ENCODE data around the gene MPND.

MPND gene

GRCh38 chr19:4376991-4377781 is 33.8 kb downstream of the MPND start:
- no peak for DNase-seq (ENCODE audit: low read depth in 2 of 2)

DNA sequence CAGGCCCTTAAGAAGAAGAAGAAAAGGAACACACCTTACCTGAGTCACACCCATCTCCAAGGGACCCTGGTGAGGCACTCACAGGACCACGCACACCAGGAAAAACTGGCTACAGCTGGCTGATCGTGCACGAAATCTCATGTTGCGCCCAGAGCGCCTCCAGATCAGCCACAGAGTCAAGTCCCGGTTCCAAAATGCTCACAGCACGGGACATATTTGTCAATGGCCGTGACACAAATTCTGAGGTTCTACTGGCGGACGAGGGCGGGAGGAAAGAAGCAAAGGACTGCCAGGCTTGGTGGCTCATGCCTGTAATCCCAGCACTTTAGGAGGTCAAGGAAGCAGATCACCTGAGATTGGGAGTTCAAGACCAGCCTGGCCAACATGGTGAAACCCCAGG is 35.5 kb downstream of the MPND start:
- no peak for DNase-seq (ENCODE audit: low read depth in 2 of 2)

DNA sequence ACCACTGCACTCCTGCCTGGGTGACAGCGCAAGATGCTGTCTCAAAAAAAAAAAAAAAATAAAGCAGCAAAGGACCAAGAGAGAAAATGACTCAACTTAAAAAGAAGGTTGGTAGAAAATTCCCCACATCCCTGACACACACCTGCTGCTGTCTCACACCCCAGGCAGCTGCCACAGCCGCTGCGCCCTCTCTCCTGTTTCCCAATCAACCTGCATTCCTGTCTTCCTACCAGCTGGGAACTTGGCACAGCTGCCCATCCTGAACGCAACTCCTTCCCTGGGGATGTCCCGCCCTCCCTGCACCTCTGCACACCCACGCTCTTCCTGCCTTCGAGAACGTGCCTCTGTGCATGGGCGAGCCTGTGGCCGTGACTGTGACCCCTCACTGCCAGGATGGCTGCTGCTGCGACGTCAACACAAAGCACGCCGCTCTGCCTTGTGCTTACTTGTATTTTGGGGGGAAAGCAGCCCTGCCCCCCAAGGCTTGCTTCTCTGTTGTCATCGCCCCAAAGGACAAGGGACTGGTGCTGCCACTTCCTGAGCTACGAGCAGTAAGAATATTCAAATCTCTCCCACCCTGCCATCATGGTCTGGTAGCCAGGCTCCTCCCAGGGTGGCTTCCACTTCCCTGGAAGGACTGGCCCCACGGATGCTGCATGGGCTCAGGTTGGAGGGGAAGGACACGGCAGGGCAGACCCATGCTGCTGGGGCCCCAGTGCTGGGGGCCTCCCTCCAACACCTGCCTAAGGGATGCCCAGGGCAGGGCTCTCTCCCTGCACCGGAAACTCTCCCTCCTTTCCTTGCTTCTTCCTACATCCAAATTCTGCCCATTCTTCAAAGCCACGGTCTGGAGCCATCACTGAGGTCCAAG is 36.3 kb downstream of the MPND start:
- DNase-seq (ENCODE audit: low read depth in 2 of 2) = no peak

DNA sequence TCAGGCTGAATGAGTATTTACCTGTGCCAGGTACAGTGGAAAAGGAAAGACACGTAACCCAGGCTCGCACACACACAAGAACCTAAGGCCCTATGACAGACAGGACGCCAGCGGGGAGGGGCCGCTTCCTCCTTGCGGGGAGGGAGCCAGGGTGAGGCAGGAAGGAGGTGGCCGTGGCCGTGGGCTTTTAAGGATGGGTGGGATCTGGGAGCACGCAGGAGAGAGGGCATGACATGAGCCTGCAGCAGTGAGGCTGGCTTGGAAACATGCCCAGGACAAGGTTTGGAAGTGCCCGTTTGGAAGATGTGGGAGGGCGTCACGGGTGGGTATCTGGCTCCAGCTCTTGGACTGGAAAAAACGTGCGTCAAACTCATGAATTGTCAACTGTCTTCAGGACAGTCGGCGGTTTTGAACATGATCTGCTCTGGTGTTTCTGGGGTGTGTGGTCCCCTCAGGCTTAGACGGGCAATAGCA is 36.9 kb downstream of the MPND start:
- DNase-seq (ENCODE audit: low read depth in 2 of 2) = no peak

GRCh38 chr19:4385291-4386040 is 42.1 kb downstream of the MPND start:
- no peak for DNase-seq (ENCODE audit: low read depth in 2 of 2)

DNA sequence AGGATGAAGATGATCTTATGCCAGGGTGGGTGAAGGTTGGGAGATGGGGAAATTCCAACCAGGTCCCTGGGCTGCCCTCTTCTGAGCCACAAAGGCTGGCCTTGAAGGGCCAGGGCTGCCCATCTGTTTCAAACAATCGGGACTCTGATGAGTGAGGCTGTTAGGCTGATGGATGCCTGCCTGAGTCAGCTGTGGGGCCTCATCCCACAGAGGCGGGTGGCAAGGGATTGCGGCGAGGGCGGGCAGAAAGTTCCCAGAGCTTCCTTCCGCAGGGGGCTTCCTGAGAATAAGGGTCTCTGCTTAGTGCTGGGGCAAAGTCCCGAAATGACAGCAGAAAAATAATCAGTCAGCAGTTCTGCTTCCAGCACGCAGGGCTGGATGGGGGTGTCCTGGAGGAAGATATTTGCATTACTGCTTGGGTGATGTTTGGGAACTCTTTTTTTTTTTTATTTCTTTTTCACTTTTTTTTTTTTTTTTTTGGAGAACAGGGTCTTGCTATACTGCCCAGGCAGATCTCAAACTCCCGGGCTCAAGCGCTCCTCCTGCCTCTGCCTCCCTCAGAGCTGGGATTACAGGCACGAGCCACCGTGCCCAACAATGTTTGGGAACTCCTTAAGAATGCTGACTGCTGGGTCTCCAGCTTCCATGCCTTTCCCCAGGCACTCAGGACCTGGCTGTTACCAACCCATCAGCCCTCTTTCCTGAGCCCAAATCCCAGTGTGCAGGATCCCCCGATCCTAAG is 42.9 kb downstream of the MPND start:
- no peak for DNase-seq (ENCODE audit: low read depth in 2 of 2)

- no peak for DNase-seq (ENCODE audit: low read depth in 2 of 2)
These were observed 45.1 kb downstream of the MPND start for GRCh38 chr19:4388337-4389063.

DNA sequence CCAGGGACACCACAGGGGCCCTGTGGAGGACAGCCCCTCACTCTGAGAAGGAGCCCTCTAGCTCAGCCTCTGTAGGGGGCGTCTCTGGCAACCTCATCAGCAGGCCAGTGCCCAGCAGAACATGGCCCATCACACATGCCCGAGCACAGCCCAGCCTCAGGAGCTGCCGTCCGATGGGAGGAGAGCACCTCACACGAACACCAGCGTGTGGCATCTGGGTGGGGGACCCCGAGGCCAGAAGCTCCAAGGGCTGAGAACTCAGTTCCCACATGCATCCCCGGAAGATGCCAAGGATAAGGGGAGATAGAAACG is 45.7 kb downstream of the MPND start:
- DNase-seq (ENCODE audit: low read depth in 2 of 2) = no peak

DNA sequence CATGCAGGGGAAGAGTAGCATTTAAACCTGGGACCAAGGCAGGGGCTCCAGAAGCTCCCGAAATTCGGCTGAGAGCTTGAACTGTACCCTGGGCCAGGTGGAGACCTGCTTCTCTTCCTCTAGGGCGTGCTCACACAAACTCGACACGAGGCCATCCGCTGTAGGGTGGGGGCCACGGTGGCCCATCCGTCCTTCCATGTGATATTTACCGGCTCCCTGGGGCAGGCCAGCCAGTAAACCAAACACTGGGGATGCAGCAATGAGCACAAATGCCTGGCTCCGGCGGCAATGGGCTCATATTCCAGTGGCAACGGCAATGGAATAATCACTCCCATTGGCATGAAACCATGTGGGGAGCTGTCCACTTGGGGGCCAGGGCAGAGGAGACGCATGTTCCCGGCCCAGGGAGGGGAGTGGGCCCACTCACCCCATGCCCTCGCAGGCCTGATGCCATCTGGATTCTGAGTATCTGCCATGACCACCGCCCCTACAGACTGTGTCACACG is 46.2 kb downstream of the MPND start:
- DNase-seq (ENCODE audit: low read depth in 2 of 2) = no peak

GRCh38 chr19:4390017-4390566 is 46.7 kb downstream of the MPND start:
- DNase-seq (ENCODE audit: low read depth in 2 of 2) = no peak

- DNase-seq (ENCODE audit: low read depth in 2 of 2) = no peak
These were observed 47.4 kb downstream of the MPND start for GRCh38 chr19:4390567-4391305.

DNA sequence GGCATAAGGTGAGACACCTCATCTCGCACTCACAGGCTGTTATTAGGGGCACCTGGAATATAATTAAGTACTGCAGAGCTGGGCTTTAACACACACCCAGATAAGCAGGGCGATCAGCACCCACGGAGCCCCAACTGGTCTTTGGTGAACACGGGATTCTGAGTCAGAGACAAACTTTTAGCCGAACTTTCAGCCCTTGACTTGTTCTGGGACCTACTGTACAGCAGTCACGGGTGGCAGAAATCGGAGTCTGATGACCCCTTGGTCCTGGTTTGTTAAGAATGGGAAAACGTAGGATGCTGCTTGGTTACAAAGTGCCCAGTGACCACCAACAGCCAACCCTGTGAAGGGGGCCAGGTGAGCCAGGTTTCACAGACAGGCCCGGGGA is 47.9 kb downstream of the MPND start:
- no peak for DNase-seq (ENCODE audit: low read depth in 2 of 2)

DNA sequence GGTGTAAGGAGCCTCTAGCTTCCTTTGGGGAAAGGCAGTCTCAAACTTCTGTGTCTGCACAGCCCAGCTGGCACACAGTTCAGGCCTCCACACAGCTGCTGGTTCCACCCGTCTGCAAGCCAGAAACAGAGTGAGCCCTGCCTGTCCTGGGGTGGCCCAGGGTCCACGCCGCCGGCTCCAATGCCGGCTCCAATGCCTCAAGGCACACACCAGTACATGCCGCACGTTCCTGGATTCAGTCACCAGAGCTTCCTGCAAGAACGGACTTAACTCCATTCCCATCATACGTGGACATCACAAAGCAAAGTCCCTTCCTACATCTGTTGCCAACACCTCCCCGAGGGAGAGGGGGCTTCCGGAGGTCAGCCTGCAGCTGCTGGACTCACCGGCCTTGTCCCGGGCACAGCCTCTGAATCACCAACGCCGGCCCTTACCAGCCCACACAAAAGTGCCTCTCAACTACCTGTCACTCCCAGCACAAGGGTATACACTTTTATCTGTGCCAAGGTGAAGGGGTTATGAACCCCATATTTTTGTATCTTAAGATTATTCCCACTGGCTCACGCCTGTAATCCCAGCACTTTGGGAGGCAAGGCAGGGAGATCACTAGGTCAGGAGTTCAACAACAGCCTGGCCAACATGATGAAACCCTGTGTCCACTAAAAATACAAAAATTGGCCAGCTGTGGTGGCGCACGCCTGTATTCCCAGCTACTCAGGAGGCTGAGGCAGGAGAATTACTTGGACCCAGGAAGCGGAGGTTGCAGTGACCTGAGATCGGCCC is 48.5 kb downstream of the MPND start:
- no peak for DNase-seq (ENCODE audit: low read depth in 2 of 2)

DNA sequence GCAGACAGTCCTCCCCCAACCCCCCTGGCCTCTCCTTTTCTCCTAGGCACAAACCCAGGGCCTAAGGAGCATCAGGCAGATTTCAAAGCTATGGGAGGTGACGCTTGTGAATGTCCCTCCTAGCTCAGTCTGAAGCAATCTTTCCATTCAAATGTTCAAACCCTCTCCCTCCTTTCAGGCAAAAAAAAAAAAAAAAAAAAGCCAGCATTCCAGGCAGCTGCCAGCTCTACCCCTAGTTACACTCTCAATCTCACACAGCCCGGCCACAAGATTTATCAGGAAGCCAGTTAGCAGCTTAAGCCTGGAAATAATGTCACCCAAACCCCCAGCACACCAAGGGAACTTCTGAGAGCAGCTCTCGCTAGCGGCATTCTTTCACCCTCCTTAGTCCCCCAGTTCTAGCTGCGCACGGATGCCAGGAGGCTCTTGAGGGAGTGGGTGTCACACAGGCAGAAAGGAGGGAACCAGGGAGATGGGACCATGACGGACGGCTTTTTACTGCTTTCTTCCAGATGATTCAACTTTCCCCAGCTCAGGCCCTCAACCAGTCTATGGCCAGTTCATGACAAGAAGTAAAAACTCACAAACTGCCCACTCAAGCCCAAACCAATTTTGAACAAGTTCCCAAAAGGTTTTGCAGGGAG is 50.7 kb downstream of the MPND start:
- DNase-seq (ENCODE audit: low read depth in 2 of 2) = no peak

DNA sequence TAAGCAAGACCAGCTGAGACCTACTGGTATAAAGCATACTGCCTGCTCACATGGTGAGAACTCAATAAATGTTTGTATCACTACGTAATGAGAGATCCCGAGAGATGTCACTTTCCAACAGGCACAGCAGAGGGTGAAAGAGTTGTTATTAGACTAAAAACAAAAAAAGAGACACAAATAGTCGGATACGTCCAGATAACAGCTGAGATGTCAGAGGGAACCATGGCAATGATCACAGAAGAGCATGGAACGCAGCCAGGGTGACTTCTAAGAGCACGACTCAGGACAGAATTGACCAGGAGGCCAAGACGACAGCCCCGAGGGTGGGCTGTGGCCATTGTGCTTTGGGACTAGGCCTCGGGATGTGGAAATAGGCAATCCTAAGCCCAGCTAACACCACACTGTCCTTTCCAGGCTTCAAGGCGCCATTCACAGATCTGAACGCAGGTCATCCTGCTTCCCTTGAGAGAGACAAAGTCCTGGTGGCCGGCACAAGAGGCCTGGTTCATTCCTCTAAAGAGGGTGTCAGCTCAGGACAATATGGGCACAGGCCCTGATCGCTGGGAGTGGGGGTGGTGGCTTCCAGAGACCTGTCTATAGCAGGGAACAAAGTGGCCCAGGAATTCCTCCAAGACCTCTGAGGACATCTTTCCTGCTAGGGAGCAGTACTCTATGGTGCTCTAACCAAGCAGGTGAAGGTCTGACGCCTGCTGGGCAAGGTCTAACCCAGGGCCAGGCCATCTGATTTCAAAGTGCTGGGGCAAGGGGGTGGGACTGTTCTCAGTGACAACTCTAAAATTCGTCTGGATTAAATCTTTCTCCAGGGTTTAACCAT is 53.8 kb downstream of the MPND start:
- no peak for DNase-seq (ENCODE audit: low read depth in 2 of 2)

- no peak for DNase-seq (ENCODE audit: low read depth in 2 of 2)
These were observed 56.4 kb downstream of the MPND start for GRCh38 chr19:4399812-4400134.

DNA sequence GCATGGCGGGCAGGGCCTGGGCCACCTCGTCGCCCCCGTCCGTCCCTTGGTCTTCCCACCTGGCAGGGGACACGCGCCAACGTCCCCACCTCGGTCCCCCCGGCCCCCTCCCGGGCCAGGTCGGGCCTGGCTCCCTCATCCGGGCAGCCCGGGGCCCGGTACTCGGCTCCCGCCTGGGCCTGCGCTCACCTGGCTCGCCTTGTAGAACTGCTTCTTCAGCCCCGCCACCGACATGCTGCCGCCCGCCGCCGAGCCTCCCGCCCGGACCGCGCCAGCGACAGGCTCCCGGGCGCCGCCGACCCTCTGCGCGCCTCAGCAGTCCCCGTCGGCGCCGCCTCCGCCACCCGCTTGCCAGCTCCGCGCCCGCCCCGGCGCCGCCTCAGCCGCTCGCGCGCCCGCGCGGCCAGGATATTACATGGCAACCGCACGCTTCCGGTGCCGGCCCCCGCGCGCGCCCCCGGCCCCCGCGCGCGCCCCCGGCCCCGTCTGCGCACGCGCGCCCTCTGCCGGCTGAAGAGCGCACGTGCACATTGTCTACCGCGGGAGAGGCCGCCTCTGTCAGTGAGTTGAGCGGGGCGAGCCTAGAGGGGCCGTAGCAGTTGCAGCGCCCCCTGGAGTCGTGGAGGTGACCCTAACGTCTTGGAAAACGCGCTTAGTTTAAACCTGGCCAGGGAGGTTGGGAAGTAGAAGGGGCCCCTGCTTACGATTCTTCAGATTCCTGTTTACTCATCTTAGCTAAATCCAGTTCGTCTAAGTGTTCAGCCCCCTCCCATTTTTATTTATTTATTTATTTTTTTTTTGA is 57.0 kb downstream of the MPND start, which contains the start of gene SH3GL1:
TSS of gene SH3GL1 (minus strand) at position 413 of the 802 bp plus-strand sequence. CDS start at position 234, 179 bp downstream.
- DNase-seq (ENCODE audit: low read depth in 2 of 2) = peak; percentile 90 to 92
